ENCODE results near the gene FLII.
"Not testable (repeated sequence)": the region's sequence is repeated elsewhere in the genome, so short reads cannot be mapped to it uniquely, and the experiment has no call there.

The FLII gene

GRCh38 chr17:18258356-18259038 is at the start of gene FLII:
Gene FLII, minus strand, starts transcription at chr17:18258738. Its CDS starts 48 bp downstream, at chr17:18258690.
- in situ Hi-C loops (cut with HindIII; ENCODE audit: low sequenced_read_pairs) = no loop called here

DNA sequence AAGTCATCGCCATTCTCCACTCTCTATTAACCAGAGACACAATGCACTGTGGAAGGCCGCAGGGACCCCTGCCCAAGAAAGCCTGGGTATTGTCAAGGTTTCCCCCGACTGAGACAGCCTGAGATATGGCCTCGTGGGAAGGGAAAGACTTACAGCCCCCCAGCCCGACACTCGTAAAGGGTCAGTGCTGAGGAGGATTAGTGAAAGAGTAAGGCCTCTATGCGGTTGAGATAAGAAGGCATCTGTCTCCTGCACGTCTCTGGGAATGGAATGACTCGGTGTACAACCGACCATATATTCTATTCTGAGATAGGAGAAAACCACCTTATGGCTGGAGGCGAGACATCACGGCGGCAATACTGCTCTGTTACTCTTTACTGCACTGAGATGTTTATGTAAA is 44.7 kb upstream of the FLII start:
- in situ Hi-C loops (cut with HindIII; ENCODE audit: low sequenced_read_pairs) = not testable (repeated sequence)

- in situ Hi-C loops (cut with HindIII; ENCODE audit: low sequenced_read_pairs) = no loop called here
Measured at GRCh38 chr17:18300725-18301480, 42.4 kb upstream of the FLII start.

GRCh38 chr17:18298061-18298460 is 39.5 kb upstream of the FLII start:
- in situ Hi-C loops (cut with HindIII; ENCODE audit: low sequenced_read_pairs) = not testable (repeated sequence)

GRCh38 chr17:18291718-18292540 is 33.4 kb upstream of the FLII start:
- in situ Hi-C loops (cut with HindIII; ENCODE audit: low sequenced_read_pairs) = no loop called here

DNA sequence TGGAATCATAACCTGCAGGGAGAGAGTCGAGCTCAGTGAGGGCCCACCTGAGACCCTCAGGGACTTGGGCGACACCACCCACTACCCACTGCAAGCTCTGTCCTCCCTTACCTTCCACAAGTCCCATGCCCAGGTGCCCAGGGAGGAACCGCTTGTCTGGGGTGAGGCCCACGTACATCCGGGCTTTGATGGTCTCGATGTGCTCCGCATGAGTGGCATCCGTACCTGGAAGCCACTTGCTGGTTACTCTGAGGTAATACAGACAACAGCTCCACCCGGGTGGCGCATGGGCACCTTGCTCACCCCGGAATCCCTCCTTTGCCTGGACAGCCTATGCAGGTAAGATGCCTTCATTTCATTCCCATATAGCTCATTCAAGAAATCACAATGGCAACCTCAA is 26.8 kb upstream of the FLII start:
- in situ Hi-C loops (cut with HindIII; ENCODE audit: low sequenced_read_pairs) = no loop called here

DNA sequence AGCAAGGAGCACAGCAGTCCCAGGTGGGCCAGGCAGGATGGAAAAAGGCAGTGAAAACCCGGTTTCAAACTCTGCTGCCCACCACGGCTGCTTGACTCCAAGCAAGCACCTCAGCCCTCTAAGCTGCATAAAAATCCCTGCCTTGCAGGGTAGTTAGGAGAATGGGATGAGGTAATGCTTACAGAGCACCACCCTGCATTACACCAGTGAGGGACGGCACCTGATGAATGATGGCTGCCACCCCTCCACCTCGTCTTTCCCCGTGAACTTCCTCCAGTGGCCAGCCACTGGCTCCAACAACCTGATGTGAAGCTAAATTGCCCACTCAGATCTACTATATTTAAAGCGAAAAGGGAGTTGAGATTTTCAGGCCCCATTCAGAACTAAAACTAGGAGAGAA is 23.2 kb upstream of the FLII start:
- in situ Hi-C loops (cut with HindIII; ENCODE audit: low sequenced_read_pairs) = no loop called here

- in situ Hi-C loops (cut with HindIII; ENCODE audit: low sequenced_read_pairs) = no loop called here
Measured at GRCh38 chr17:18280766-18281371, 22.3 kb upstream of the FLII start.

DNA sequence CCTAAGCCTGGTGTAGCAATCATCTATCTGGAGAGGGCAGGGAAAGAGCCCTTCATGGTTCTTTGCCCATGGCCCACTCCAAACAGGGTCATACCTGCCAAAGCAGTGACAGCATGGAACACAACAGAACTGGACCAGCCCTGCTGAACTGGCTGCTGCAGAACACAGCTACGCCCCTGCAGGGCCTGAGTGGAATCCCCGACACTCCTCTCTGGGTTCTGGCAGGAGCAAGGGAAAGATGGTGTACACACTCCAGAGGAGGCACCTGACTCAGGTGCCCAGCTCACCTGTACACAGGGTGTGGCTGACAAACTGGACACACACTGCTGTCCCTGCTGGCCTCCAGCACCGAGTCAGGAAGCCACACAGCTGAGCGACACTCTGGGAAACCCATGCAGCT is 21.7 kb upstream of the FLII start:
- in situ Hi-C loops (cut with HindIII; ENCODE audit: low sequenced_read_pairs) = no loop called here

DNA sequence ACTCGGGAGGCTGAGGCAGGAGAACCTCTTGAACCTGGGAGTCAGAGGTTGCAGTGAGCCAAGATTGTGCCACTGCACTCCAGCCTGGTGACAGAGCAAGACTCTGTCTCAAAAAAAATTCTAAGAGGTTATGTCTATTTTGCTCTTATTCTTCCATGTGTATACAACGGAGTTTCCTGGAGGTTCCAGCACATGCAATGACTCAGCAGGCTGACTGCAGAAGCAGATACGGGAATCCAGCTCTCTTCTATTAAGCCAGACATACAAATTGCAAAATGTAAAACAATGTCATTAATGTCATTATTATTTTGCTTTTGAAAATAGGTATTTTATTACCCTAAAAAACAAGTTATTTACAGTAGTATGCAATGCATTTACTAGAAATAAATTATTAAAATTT is 20.3 kb upstream of the FLII start:
- in situ Hi-C loops (cut with HindIII; ENCODE audit: low sequenced_read_pairs) = no loop called here

DNA sequence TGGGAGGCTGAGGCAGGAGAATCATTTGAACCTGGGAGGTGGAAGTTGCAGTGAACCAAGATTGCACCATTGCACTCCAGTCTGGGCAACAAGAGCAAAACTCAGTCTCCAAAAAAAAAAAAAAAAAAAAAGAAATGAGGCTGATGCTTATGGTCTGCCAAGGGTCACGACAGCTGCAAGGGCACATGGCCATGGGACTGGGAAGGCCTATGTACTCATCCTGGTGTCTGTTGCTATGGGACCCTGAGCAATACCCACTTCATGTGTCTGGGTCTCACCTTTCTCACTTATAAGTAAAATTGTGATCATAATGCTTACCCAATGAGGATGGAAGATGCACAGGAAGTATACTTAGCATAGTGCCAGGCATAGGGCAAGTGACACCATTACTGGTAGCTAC is 18.5 kb upstream of the FLII start:
- in situ Hi-C loops (cut with HindIII; ENCODE audit: low sequenced_read_pairs) = no loop called here

GRCh38 chr17:18270046-18270931 is 11.8 kb upstream of the FLII start:
- in situ Hi-C loops (cut with HindIII; ENCODE audit: low sequenced_read_pairs) = no loop called here

DNA sequence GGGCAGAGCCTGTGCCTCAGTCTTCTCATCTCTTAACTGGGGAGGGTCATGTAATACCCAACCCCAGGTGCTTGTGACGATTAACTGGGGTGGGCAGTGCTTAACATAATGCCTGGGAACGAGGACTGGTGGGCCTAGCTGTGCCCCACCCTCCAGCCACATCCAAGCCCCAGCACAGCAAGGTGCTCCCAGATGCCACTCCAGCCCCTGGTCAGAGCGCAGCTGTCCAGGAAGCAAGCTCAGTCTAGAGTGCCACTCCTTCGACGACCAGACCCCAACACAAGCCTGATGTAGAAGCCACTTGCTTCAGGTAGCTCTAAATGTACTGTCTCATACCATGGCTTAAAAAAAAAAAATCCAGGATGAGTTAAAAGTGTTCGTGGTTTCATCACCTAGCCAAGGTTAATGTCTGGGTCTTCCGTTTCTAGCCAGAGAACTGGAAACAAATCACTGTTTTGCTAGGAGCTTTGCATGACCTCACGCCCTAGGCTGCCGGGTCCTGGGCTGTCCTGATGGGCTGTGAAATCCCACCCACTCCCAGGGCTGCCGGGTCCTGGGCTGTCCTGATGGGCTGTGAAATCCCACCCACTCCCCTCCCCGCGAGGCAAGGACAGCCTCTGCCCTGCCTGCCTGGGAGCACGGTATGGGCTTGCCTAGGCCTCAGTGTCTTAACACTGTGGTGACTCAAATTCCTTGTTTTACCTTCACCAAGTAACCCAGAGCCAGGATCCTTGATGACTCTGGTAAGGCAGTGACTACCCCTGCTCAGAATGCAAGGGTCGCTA is 9.6 kb upstream of the FLII start:
- in situ Hi-C loops (cut with HindIII; ENCODE audit: low sequenced_read_pairs) = no loop called here

- in situ Hi-C loops (cut with HindIII; ENCODE audit: low sequenced_read_pairs) = no loop called here
Measured at GRCh38 chr17:18267366-18267765, 8.8 kb upstream of the FLII start.

DNA sequence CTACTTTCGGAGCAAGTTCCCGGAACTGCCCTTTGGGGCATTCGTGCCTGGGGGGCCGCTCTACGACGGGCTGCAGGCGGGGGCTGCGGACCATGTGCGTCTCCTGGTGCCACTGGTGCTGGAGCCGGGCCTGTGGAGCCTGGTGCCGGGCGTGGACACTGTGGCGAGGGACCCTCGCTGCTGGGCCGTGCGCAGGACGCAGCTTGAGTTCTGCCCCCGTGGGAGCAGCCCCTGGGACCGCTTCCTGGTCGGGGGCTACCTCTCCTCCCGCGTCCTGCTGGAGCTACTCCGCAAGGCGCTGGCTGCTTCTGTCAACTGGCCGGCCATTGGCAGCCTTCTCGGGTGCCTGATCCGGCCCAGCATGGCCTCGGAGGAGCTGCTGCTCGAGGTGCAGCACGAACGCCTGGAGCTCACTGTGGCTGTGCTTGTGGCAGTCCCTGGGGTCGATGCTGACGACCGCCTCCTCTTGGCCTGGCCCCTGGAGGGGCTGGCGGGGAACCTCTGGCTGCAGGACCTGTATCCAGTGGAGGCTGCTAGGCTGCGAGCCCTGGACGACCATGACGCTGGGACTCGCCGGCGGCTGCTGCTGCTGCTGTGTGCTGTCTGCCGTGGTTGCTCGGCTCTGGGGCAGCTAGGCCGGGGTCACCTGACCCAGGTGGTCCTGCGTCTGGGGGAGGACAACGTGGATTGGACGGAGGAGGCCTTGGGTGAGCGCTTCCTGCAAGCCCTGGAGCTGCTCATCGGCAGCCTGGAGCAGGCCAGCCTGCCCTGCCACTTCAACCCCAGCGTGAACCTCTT is 5.5 kb upstream of the FLII start:
- in situ Hi-C loops (cut with HindIII; ENCODE audit: low sequenced_read_pairs) = no loop called here

DNA sequence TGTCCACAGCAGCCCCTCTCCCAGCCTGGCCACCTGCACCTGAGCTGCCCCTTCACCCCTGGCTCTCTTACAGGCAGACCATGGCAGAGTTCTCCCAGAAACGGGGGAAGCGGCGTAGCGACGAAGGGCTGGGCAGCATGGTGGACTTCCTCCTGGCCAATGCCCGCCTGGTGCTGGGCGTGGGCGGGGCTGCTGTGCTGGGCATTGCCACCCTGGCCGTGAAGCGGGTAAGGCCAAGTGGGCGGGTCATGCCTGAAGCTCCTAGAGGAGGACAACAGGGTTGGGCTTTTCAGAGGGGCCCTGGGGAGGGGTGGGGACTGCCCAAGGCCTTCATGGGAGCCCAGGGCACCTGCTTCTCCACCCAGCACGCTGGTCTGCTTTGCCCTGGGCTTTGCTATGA is 4.1 kb upstream of the FLII start:
- in situ Hi-C loops (cut with HindIII; ENCODE audit: low sequenced_read_pairs) = no loop called here

GRCh38 chr17:18262111-18262510 is 3.6 kb upstream of the FLII start:
- in situ Hi-C loops (cut with HindIII; ENCODE audit: low sequenced_read_pairs) = no loop called here

DNA sequence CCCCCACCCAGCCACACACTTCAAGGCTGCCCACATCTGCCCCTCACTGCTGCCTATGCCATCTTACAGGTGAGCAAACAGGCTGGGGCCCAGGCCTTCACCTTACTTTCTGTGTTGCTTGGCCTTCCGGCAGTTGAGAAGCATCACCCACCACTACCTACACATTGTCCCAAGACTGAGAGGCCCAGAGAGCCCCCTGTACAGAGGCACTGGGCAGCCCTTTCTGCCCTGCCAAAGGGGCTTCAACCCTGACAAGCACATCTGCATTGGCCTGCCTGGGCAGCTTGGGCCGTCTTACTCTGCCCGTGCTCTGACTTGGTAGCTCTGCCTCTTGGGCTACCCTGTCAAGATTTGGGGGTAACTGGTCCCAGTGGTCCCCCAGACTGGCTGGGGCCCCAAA is 3.1 kb upstream of the FLII start:
- in situ Hi-C loops (cut with HindIII; ENCODE audit: low sequenced_read_pairs) = no loop called here

DNA sequence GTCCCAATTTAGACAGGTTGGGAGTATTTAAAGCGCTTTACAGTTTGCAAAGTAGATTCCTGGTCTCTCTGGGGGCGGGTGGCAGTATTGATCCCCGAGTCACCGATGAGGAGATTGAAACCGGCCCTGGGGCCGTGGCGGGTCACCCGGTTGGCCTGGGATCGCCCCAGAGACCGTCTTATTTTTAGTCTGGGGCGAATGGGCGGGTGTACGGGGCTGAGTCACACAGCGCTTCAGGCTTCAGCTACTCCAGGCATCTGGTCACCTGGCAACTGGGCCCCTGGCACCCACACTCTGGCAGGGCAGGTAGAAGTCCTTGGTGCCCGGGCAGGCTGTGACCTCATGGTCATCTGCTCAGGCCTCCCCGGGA is 2.6 kb upstream of the FLII start:
- in situ Hi-C loops (cut with HindIII; ENCODE audit: low sequenced_read_pairs) = no loop called here

Measured in DLD1 (cell line).